COLO829 (cell line): ENCODE measurements around the gene FIGLA.
A peak's percentile ranks its signal among the peaks of the same experiment; 100 is the strongest.
"Not testable (repeated sequence)": the region's sequence is repeated elsewhere in the genome, so short reads cannot be mapped to it uniquely, and the experiment has no call there.

ENCODE experiments used
- DNase-seq: peaks from one replicate; pipeline ENCODE4 v3.0.0; 2012; ENCODE audit warnings: low spot score

FIGLA gene

DNA sequence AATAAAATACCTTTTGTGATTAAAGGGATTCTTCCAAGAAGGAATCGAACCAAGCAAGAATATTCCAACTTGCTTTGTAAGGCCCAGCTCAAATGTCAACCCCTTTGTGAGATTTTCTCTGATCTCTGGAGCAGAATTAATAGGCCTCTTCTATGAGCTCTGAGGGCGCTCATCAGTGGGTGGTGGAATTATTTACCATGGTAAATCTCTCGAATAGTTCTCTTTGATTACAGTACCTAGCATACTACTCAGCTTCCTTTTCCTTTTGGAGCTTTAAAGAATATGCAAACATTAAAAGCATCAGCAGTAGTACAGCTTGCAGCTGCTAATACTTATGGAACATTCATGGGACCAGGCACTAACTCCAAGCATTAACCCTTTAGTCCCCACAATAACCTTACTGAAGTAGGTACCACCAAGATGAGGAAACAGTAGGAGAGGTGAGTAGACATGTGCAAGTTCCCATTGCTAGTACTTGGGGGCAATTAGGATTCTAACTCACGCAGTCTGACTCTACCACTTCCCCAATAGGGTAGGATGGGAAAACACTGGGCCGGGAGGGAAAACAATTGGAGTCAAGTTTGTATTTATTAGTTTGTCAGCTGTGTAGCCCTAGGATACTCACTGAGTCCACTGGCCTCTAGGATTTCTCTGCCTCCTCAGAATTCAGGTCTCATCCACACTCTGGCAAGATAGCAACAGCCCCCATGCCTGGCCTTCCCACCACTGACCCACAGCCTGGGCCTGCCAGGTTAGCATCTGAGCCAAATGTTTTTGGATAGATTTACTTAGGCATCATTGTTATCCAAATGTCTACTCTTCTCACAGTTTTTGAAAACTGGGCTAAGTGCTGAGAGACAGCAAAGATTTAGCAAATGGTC is 44.1 kb downstream of the FIGLA start:
- DNase-seq = no peak

DNA sequence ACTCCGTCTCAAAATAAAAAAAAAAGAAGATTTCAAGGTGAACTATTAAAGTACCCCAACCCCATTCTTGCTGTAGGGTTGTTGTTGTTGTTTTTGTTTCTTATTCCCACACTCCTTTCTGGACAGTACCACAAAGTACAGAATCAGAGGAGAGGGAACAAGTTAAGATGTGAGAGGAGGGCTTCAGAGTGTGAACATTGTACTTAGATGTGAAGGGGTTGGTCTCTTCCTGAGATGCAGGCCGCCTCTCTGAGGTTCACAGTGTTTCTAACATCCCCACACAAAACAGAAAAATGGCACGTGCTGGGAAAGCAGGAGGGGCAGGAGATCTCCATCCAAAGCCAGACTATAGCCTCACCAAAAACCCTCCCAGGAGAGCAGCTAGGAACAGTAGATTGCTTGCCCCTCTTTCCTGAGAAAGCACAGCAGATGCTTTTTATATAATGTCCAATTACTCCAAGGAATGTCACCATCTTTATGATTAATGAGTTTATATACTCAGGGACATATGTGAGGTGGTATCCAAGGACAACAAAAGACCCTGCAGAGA is 45.1 kb downstream of the FIGLA start:
- DNase-seq = no peak

DNA sequence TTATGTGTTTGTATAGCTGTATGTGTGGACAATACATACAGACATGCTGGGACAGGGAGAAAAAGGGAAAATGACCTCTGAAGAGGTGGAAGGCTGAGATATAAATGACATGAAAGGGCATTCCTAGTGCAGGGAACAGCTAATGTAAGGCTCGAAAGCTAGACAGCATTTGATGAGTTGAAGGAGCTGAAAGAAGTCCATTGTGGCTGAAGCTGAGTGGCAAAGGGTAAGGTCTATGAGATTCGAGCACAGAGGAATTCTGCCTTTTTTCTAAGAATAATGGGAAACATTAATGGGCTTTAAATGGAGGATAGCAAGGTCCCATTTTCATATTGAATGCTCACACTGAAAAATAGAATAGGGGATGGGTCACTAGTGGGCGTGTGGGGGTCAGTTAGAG is 46.0 kb downstream of the FIGLA start:
- peak; percentile 21 for DNase-seq

DNA sequence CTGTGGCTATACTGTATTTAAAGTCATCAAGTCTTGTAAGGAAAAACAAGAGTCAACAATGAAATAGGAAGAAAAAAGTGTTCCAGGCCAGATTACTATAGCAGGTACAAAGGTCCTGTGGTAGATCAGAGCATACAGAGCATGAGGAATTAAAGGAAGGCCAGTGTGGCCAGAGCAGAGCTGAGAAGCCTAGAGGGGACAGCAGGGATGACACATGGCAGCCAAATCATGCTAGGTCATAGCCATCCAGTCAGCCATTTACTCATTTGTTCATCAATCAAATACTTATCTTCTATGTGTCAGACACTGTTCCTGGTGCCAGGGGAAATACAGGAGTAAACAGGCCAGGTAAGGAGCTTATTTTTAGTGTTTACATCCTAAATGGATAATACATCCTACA is 46.8 kb downstream of the FIGLA start:
- no peak for DNase-seq

DNA sequence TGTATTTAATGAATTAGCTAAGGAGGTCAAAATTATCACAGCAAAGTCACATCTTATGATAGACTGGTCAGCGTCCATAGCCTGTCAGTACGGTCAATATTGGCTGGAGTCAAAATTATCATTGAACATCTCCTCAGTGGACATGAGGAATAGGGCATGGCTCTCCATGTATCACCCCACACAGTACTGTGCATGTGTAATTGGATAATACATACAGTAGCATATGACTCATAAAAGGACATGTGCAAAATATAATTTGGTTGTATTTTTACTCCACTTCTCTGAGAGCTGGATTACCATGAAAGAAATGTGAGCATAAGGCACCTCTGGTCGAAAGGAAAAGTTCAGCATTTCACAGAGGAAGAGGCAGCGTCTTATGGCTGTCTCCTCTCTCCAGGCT is 47.4 kb downstream of the FIGLA start:
- no peak for DNase-seq

DNA sequence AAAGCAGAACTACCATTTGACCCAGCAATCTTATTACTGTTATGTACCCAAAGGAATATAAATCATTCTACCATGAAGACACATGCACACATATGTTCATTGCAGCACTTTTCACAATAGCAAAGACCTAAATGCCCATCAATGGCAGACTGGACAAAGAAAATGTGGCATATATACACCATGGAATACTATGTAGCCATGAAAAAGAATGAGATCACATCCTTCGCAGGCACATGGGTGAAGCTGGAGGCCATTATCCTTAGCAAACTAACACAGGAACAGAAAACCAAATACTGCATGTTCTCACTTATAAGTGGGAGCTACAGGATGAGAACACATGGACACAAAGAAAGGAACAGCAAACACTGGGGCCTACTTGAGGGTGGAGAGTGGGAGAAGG is 51.0 kb downstream of the FIGLA start:
- not testable (repeated sequence) for DNase-seq

DNA sequence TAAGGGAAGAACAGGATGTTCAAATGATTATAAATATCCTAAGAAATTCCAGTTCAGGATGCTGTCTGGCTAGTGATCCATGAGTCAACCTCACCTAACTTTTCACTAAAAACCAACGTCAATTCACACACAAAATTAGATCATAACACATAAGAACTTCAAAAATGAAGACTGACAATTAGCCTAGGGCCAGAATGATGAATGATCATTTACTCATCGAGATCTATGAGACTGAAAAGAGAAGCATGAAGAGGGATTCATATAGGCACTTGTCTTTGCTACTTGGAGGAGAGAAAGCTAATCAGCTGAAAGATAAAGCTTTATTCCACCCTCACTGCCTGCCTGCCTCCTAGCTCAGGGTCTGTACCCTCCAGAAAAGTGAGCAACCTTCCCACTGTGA is 52.3 kb downstream of the FIGLA start:
- DNase-seq = no peak

DNA sequence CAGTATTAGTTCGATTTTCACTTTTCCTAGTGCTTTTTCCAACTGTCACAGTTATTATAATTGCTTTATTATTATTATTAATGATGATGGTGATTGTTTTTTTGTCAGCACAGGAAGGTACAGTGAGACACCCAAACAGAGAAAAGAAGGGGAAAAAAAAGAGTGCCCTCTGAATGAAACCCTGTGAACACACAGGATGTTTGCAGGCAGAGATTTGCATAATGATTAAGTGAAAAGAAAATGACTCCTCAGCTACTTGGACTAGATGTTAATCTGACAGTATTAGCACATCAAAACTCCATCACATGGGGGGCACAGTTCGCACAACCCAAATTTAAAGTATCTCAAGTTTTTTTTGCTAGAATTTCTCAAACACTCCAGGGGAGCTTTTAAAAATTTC is 55.4 kb downstream of the FIGLA start:
- no peak for DNase-seq

DNA sequence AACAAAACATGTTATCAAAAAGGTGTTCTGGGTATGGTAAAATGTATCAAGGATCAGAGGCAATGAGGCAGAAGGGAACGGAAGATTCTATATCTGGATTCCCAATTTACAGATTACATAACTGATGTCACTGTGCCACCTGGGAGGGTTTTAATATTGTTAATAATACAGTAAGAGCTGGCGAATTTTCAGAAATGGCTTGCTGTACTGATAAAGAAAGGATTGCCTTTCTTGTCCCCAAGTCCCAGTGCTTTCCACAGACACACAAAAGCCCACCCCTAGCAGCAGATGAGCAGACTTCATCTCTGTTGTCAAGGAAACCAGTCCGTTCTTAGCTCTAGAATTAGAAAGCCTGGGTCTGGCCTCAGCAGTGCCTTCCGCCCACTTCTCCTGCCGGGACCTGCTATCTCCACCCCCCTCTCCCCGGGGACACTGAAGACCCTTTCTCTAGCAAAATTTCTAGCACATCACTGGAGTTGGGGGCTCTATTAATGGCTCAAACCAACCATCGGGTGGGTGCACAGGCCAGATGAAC is 56.7 kb downstream of the FIGLA start:
- no peak for DNase-seq

DNA sequence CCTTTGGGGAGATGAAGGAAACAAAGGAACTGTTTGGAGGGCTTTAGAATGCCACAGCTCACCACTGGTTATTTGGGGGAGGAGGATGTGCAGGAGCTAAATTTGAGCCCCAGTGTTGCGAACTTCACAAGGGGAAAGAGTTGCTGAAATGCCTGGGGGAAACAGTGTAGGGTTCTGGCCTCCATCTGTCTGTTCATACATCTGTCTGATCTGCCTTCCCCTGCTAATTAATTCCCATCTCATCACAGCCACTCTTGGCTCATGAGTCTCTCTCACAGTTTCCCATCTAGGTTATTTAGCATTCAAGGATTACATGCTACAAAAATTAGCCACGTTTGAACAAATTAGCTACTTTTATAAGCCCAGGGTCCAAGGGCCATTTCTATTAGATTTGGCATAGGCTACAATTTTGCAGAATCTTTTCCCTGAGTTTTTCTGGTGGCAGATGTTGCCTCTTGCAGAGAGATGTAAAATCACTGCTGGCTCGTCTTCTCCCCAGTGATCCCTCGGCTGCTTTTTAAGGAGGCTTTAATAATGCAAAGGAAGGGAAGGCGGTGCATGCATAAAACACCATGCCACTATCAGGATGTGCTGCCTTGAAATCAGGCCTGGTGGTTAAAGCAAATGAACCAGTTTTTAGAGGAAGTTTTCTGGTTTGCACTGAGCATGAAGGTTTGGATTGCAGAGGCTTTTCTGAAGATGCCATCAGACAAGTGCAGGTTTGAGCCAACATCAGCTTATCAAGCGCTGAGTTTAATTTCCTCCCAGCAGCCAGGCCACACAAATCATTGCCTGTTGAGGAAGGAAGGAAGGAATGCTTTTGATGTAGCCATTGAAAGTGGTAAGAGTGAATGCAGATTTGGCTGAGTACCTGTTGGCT is 57.4 kb downstream of the FIGLA start:
- DNase-seq = no peak

DNA sequence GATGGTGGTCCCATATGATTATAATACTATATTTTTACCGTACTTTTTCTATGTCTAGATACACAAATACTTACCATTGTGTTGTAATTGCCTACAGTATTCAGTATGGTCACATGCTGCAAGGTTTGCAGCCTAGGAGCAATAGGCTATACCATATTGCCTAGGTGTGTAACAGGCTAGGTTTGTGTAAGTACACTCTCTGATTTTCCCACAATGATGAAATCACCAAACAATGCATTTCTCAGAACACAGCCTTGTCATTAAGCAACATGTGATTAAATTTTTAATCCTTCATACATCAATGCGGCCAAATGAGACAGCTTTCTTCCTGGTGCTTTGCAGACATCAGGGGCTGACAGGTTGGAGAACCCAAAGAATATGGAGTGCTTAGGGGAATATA is 59.7 kb downstream of the FIGLA start:
- DNase-seq = no peak

DNA sequence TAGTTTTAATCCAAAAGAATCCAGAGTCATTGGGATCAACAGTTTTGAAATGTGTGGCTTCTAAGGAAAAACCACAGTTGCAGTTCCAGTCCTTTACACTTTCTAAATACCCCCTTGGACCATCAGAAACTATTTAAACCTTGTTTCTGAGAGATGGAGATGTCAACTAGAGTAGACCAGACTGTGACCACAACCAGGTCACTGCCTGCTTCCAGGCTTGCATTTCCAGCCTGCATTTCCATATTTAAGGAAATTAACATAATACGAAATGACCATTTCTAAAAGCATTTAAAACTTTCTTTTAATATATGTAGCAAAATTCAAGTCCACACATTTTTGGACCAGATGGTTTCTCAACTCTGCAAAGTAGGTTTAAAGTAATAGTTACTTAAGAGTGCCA is 60.8 kb downstream of the FIGLA start:
- no peak for DNase-seq

DNA sequence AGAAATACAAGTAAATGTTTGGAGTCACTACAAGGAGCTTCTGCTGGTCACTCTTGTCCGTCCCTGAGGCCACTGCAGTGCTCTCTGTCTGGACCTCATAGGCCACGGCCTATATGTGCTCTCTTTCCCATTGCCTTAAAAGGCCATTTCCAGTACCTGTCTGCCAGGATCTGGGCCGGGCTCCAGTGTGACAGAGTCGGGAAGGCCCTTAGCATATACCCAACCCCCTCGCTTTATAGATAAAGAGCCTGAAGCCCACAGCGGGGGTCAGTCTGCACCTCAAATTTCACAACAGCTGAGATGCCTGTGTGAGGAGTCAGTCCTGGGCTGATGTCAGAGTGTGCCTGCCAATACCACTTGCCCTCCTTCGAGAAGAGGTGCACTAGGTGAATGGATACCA is 62.3 kb downstream of the FIGLA start:
- no peak for DNase-seq
